ENCODE measurements around the gene HK1. TPM values are rescaled to one million over a fixed set of nuclear protein-coding genes. Genes with fewer than 3 reads are reported as not detected.

The HK1 gene
- total RNA-seq, 4 donors from 2014 or later, result 12.5 to 47.0 (median 12.6) TPM

GRCh38 chr10:69346776-69347175 lies 68.5 kb downstream of the HK1 start:
- DNase-seq, result no peak
- Histone ChIP-seq H3K4me3 (no peak overlapping the region), H3K27me3 (no peaks in the 10 kb centered on the region), H3K4me1 (peaks cover 0 to 14% (median 10%) of the 10 kb centered on the region in 4 donors), H3K27ac (no peak overlapping the region), H3K9me3 (no peaks in the 10 kb centered on the region), H3K36me3 (no peaks in the 10 kb centered on the region)
- TF ChIP-seq POLR2A (IDR thresholded peaks at IDR 0.05) (no peak), CTCF (IDR thresholded peaks at IDR 0.05) (no peak)

GRCh38 chr10:69348816-69349541 lies 70.7 kb downstream of the HK1 start:
- TF ChIP-seq CTCF (IDR thresholded peaks at IDR 0.05) (no peak), POLR2A (IDR thresholded peaks at IDR 0.05) (no peak)
- DNase-seq, result no peak
- H3K27me3 ChIP-seq, result no peaks in the 10 kb centered on the region
- no peak overlapping the region for H3K4me3 ChIP-seq
- no peaks in the 10 kb centered on the region for H3K36me3 ChIP-seq
- H3K4me1 ChIP-seq, result peaks cover 0 to 14% (median 10%) of the 10 kb centered on the region in 4 donors
- H3K27ac ChIP-seq, result peak overlapping the region in 3 of 4 donors; percentile 39 to 67 (median 59)
- no peaks in the 10 kb centered on the region for H3K9me3 ChIP-seq

GRCh38 chr10:69349542-69349888 lies 71.2 kb downstream of the HK1 start:
- Histone ChIP-seq H3K36me3 (no peaks in the 10 kb centered on the region), H3K9me3 (no peaks in the 10 kb centered on the region), H3K4me1 (peaks cover 0 to 14% (median 10%) of the 10 kb centered on the region in 4 donors), H3K4me3 (no peak overlapping the region), H3K27ac (peak overlapping the region in 3 of 4 donors; percentile 39 to 67 (median 59)), H3K27me3 (no peaks in the 10 kb centered on the region)
- TF ChIP-seq POLR2A (IDR thresholded peaks at IDR 0.05) (no peak), CTCF (IDR thresholded peaks at IDR 0.05) (no peak)
- DNase-seq, result no peak

GRCh38 chr10:69351589-69351988 lies 73.3 kb downstream of the HK1 start:
- peaks cover 0 to 8% (median 6%) of the 10 kb centered on the region in 4 donors for H3K4me1 ChIP-seq
- H3K9me3 ChIP-seq, result no peaks in the 10 kb centered on the region
- no peak for DNase-seq
- H3K36me3 ChIP-seq, result no peaks in the 10 kb centered on the region
- no peak for TF ChIP-seq POLR2A (IDR thresholded peaks at IDR 0.05)
- no peak for TF ChIP-seq CTCF (IDR thresholded peaks at IDR 0.05)
- H3K4me3 ChIP-seq, result no peak overlapping the region
- H3K27ac ChIP-seq, result no peak overlapping the region
- no peaks in the 10 kb centered on the region for H3K27me3 ChIP-seq

GRCh38 chr10:69352569-69353264 lies 74.4 kb downstream of the HK1 start:
- Histone ChIP-seq H3K36me3 (no peaks in the 10 kb centered on the region), H3K4me1 (peaks cover 0 to 8% (median 6%) of the 10 kb centered on the region in 4 donors), H3K27me3 (no peaks in the 10 kb centered on the region), H3K27ac (no peak overlapping the region), H3K4me3 (no peak overlapping the region), H3K9me3 (no peaks in the 10 kb centered on the region)
- TF ChIP-seq POLR2A (IDR thresholded peaks at IDR 0.05) (no peak), CTCF (IDR thresholded peaks at IDR 0.05) (no peak)
- DNase-seq, result no peak
